Measurements from ENCODE around the gene BNIP3.

Gene BNIP3

GRCh38 chr10:132005147-132005546 lies 23.4 kb upstream of the BNIP3 start:
- Histone ChIP-seq H3K36me3 (ENCODE audit: low read length) (no peaks in the 10 kb centered on the region), H2AFZ (ENCODE audit: low read depth, low read length, severe bottlenecking) (no peak overlapping the region), H3K4me2 (ENCODE audit: low read depth, low read length, poor library complexity, severe bottlenecking) (no peak overlapping the region), H3K9me2 (replicated peaks; ENCODE audit: insufficient read depth, low read length) (no peaks in the 10 kb centered on the region), H3K27me3 (ENCODE audit: low read length) (no peaks in the 10 kb centered on the region; the same call in 1 of the 2 replicates), H3K27ac (ENCODE audit: low read depth, low read length) (no peak overlapping the region), H3K4me3 (ENCODE audit: insufficient read depth, low read length, poor library complexity, severe bottlenecking) (no peak overlapping the region), H4K20me1 (ENCODE audit: low read depth, low read length) (no peaks in the 10 kb centered on the region), H3K9ac (ENCODE audit: low read length) (no peak overlapping the region), H3F3A (ENCODE audit: insufficient read depth) (no peaks in the 10 kb centered on the region), H3K79me2 (ENCODE audit: insufficient read depth, low read length) (no peaks in the 10 kb centered on the region), H3K9me3 (ENCODE audit: insufficient read depth, low read length) (no peaks in the 10 kb centered on the region)
- TF ChIP-seq CTCF (IDR thresholded peaks at IDR 0.05; ENCODE audit: insufficient read depth, low read length, poor library complexity, severe bottlenecking): no peak
- no peak for TF ChIP-seq EZH2phosphoT487 (conservative IDR thresholded peaks at IDR 0.05; ENCODE audit: low read length)

DNA sequence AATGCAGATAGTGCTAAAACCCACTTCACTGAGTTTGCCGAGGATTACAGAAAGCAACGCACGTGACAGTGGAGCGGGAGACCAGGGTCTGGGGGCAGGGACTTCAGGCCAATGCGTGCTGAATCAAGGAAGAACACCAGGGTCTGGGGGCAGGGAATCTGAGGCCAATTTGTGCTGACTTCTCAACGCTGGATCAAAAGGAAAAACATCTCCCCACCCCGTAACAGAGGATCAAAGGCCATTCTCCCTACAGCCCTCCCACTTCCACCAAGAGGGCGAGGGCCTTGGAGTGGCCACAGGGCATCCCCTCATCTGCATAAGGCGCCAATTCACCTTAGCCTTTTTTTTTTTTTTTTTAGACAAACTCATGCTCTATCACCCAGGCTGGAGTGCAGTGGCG lies 22.3 kb upstream of the BNIP3 start:
- no peaks in the 10 kb centered on the region for H3K9me3 ChIP-seq (ENCODE audit: insufficient read depth, low read length)

GRCh38 chr10:132003282-132003924 lies 21.7 kb upstream of the BNIP3 start:
- H3K27ac ChIP-seq (ENCODE audit: low read depth, low read length): no peak overlapping the region
- H2AFZ ChIP-seq (ENCODE audit: low read depth, low read length, severe bottlenecking): no peak overlapping the region
- H3K79me2 ChIP-seq (ENCODE audit: insufficient read depth, low read length): no peaks in the 10 kb centered on the region

More for the DNA sequence above, 22.3 kb upstream of the BNIP3 start:
- Histone ChIP-seq H3K36me3 (ENCODE audit: low read length) (no peaks in the 10 kb centered on the region), H3K27me3 (ENCODE audit: low read length) (no peaks in the 10 kb centered on the region; the same call in 1 of the 2 replicates), H4K20me1 (ENCODE audit: low read depth, low read length) (no peaks in the 10 kb centered on the region), H3K4me3 (ENCODE audit: insufficient read depth, low read length, poor library complexity, severe bottlenecking) (no peak overlapping the region), H3K9ac (ENCODE audit: low read length) (no peak overlapping the region), H2AFZ (ENCODE audit: low read depth, low read length, severe bottlenecking) (no peak overlapping the region), H3K9me2 (replicated peaks; ENCODE audit: insufficient read depth, low read length) (no peaks in the 10 kb centered on the region), H3F3A (ENCODE audit: insufficient read depth) (no peaks in the 10 kb centered on the region), H3K27ac (ENCODE audit: low read depth, low read length) (no peak overlapping the region), H3K4me2 (ENCODE audit: low read depth, low read length, poor library complexity, severe bottlenecking) (no peak overlapping the region), H3K79me2 (ENCODE audit: insufficient read depth, low read length) (no peaks in the 10 kb centered on the region)
- TF ChIP-seq CTCF (IDR thresholded peaks at IDR 0.05; ENCODE audit: insufficient read depth, low read length, poor library complexity, severe bottlenecking) (no peak), EZH2phosphoT487 (conservative IDR thresholded peaks at IDR 0.05; ENCODE audit: low read length) (no peak)

More at GRCh38 chr10:132003282-132003924, 21.7 kb upstream of the BNIP3 start:
- Histone ChIP-seq H3F3A (ENCODE audit: insufficient read depth) (no peaks in the 10 kb centered on the region), H3K9me3 (ENCODE audit: insufficient read depth, low read length) (no peaks in the 10 kb centered on the region), H3K27me3 (ENCODE audit: low read length) (no peaks in the 10 kb centered on the region; the same call in 1 of the 2 replicates), H3K9ac (ENCODE audit: low read length) (no peak overlapping the region), H3K36me3 (ENCODE audit: low read length) (no peaks in the 10 kb centered on the region), H4K20me1 (ENCODE audit: low read depth, low read length) (no peaks in the 10 kb centered on the region), H3K4me2 (ENCODE audit: low read depth, low read length, poor library complexity, severe bottlenecking) (no peak overlapping the region), H3K9me2 (replicated peaks; ENCODE audit: insufficient read depth, low read length) (no peaks in the 10 kb centered on the region), H3K4me3 (ENCODE audit: insufficient read depth, low read length, poor library complexity, severe bottlenecking) (no peak overlapping the region)
- no peak for TF ChIP-seq EZH2phosphoT487 (conservative IDR thresholded peaks at IDR 0.05; ENCODE audit: low read length)
- TF ChIP-seq CTCF (IDR thresholded peaks at IDR 0.05; ENCODE audit: insufficient read depth, low read length, poor library complexity, severe bottlenecking): no peak
